H9 (cell line): ENCODE measurements around the gene GUCY2D. TPM values are rescaled to one million over a fixed set of nuclear protein-coding genes. Genes with fewer than 3 reads are reported as not detected.

ENCODE experiments used
- DNase-seq: peaks from one replicate; pipeline ENCODE4 v3.0.0-alpha.2; 2017
- H2AFZ ChIP-seq: one replicate; pipeline ENCODE4 v1.6.1; 2013; ENCODE audit warnings: mild to moderate bottlenecking, low read length, control low read depth, moderate library complexity
- H2AK5ac ChIP-seq: 2 replicates; pipeline ENCODE4 v1.6.1; 2013; ENCODE audit warnings: low read length, control low read depth, mixed read lengths; ENCODE audit not compliant: insufficient read length
- H2BK120ac ChIP-seq: one replicate; pipeline ENCODE4 v1.6.1; 2013; ENCODE audit warnings: low read depth, mild to moderate bottlenecking, low read length, control low read depth, inconsistent platforms; ENCODE audit not compliant: poor library complexity, severe bottlenecking
- H2BK12ac ChIP-seq: 2 replicates; pipeline ENCODE4 v1.6.1; 2013; ENCODE audit warnings: low read length, control low read depth, mixed read lengths, low read depth; ENCODE audit not compliant: insufficient read length
- H2BK15ac ChIP-seq: 2 replicates; pipeline ENCODE4 v1.6.1; 2013; ENCODE audit warnings: low read depth, low read length, control low read depth
- H2BK20ac ChIP-seq: one replicate; pipeline ENCODE4 v1.6.1; 2013; ENCODE audit warnings: low read depth, mild to moderate bottlenecking, low read length, control low read depth, inconsistent platforms; ENCODE audit not compliant: poor library complexity, severe bottlenecking
- H2BK5ac ChIP-seq: 2 replicates; pipeline ENCODE4 v1.6.1; 2013; ENCODE audit warnings: low read length, control low read depth, mixed read lengths; ENCODE audit not compliant: insufficient read length
- H3K14ac ChIP-seq: 2 replicates; pipeline ENCODE4 v1.6.1; 2013; ENCODE audit warnings: low read length, control low read depth; ENCODE audit not compliant: insufficient read depth
- H3K18ac ChIP-seq: 2 replicates; pipeline ENCODE4 v1.6.1; 2013; ENCODE audit warnings: low read depth, mild to moderate bottlenecking, mixed read lengths, low read length, control low read depth; ENCODE audit not compliant: insufficient read length
- H3K23ac ChIP-seq: 2 replicates; pipeline ENCODE4 v1.6.1; 2013; ENCODE audit warnings: low read length, control low read depth, mixed read lengths, low read depth; ENCODE audit not compliant: insufficient read length
- H3K23me2 ChIP-seq: 2 replicates; pipeline ENCODE4 v1.6.1; 2013; ENCODE audit warnings: low read depth, mild to moderate bottlenecking, mixed read lengths, low read length, control low read depth; ENCODE audit not compliant: insufficient read length, poor library complexity, severe bottlenecking
- H3K27ac ChIP-seq: 2 replicates; pipeline ENCODE4 v1.5.1; 2013; ENCODE audit warnings: low read length, control low read depth, mixed read lengths, low read depth; ENCODE audit not compliant: insufficient read length
- H3K27me3 ChIP-seq: 2 replicates; pipeline ENCODE4 v1.6.1; 2013; ENCODE audit warnings: low read length, control low read depth, inconsistent platforms; ENCODE audit not compliant: insufficient read depth
- H3K4ac ChIP-seq: 2 replicates; pipeline ENCODE4 v1.6.1; 2013; ENCODE audit warnings: low read depth, mild to moderate bottlenecking, control low read depth, inconsistent platforms, low read length, moderate library complexity
- H3K4me1 ChIP-seq: 2 replicates; pipeline ENCODE4 v1.6.1; 2013; ENCODE audit warnings: low read length, control low read depth, inconsistent platforms; ENCODE audit not compliant: insufficient read depth
- H3K4me2 ChIP-seq: 2 replicates; pipeline ENCODE4 v1.6.1; 2013; ENCODE audit warnings: low read length, control low read depth, mixed read lengths; ENCODE audit not compliant: insufficient read length, insufficient read depth
- H3K56ac ChIP-seq: 2 replicates; pipeline ENCODE4 v1.6.1; 2013; ENCODE audit warnings: low read depth, mild to moderate bottlenecking, mixed read lengths, low read length, control low read depth; ENCODE audit not compliant: insufficient read length
- H3K79me1 ChIP-seq: 2 replicates; pipeline ENCODE4 v1.6.1; 2013; ENCODE audit warnings: low read depth, mild to moderate bottlenecking, moderate library complexity, low read length, control low read depth, inconsistent platforms; ENCODE audit not compliant: insufficient read depth, poor library complexity, severe bottlenecking
- H3K79me2 ChIP-seq: 2 replicates; pipeline ENCODE4 v1.6.1; 2013; ENCODE audit warnings: low read length, control low read depth, inconsistent platforms; ENCODE audit not compliant: insufficient read depth
- H3K9ac ChIP-seq: 2 replicates; pipeline ENCODE4 v1.6.1; 2013; ENCODE audit warnings: low read length, control low read depth, mixed read lengths; ENCODE audit not compliant: insufficient read length; ENCODE audit errors: extremely low read depth
- H3K9me3 ChIP-seq: one replicate; pipeline ENCODE4 v1.6.1; 2013; ENCODE audit warnings: low read depth, low read length, inconsistent platforms; ENCODE audit not compliant: control insufficient read depth
- H3T11ph ChIP-seq: one replicate; pipeline ENCODE4 v1.6.1; 2013; ENCODE audit warnings: mild to moderate bottlenecking, low read length, control low read depth, inconsistent platforms
- H4K20me1 ChIP-seq: one replicate; pipeline ENCODE4 v1.6.1; 2013; ENCODE audit not compliant: control insufficient read depth, insufficient read length, insufficient read depth
- H4K5ac ChIP-seq: 2 replicates; pipeline ENCODE4 v1.6.1; 2013; ENCODE audit warnings: low read depth, mild to moderate bottlenecking, mixed read lengths, low read length, control low read depth; ENCODE audit not compliant: insufficient read length
- H4K8ac ChIP-seq: replicated peaks from 2 replicates; pipeline ENCODE4 v1.6.1; 2013; ENCODE audit warnings: low read length, control low read depth, mixed read lengths, low read depth; ENCODE audit not compliant: insufficient read length
- H4K91ac ChIP-seq: 2 replicates; pipeline ENCODE4 v1.6.1; 2013; ENCODE audit warnings: low read depth, mild to moderate bottlenecking, moderate library complexity, mixed read lengths, low read length, control low read depth; ENCODE audit not compliant: insufficient read length
- H3K27ac Mint-ChIP-seq, 3 experiments: 2 replicates in 2 of 3; 3 replicates in 1 of 3; pipeline ENCODE4 v1.8.0; 2020 to 2021; ENCODE audit warnings: mixed read lengths in 3 of 3, mild to moderate bottlenecking in 1 of 3, moderate library complexity in 1 of 3
- H3K27me3 Mint-ChIP-seq: 2 replicates; pipeline ENCODE4 v1.8.0; 2021; ENCODE audit warnings: low read depth, mild to moderate bottlenecking, moderate library complexity, mixed read lengths
- H3K36me3 Mint-ChIP-seq, 3 experiments: 2 replicates in 2 of 3; 3 replicates in 1 of 3; pipeline ENCODE4 v1.8.0; 2020 to 2021; ENCODE audit warnings: low read depth in 3 of 3, mixed read lengths in 3 of 3; ENCODE audit not compliant: insufficient read depth in 1 of 3
- H3K4me1 Mint-ChIP-seq, 2 experiments: 2 replicates each; pipeline ENCODE4 v1.8.0; 2020; ENCODE audit warnings: mixed read lengths in 2 of 2
- H3K4me3 Mint-ChIP-seq, 2 experiments: 2 replicates in 1 of 2; 3 replicates in 1 of 2; pipeline ENCODE4 v1.8.0; 2020 to 2021; ENCODE audit warnings: mild to moderate bottlenecking in 2 of 2, mixed read lengths in 2 of 2, moderate library complexity in 1 of 2
- H3K9me3 Mint-ChIP-seq, 2 experiments: 2 replicates in 1 of 2; 3 replicates in 1 of 2; pipeline ENCODE4 v1.8.0; 2020; ENCODE audit warnings: mild to moderate bottlenecking in 2 of 2, mixed read lengths in 2 of 2, moderate library complexity in 1 of 2
- CTCF ChIP-seq: fragments of 200-600 bp; sonication (generic); conservative IDR thresholded peaks from 3 replicates; pipeline ENCODE4 v1.8.0; 2021; ENCODE audit warnings: antibody characterized with exemption, mild to moderate bottlenecking
- WGBS: extraction: QIAGEN DNeasy Blood & Tissue Kit; methylation state at CpG from one replicate; pipeline ENCODE4 v1.1.7; 2013; ENCODE audit warnings: missing lambda C conversion rate, low lambda C conversion rate, mixed read lengths; ENCODE audit not compliant: insufficient read length; ENCODE audit errors: extremely low coverage; 5-methylcytosine and 5-hydroxymethylcytosine counted together
- total RNA-seq: library from RNA; stranded (reverse); gene quantifications from 2 replicates; pipeline ENCODE4 v1.2.1, GENCODE V29; 2021

The GUCY2D gene
- total RNA-seq, 1 experiment from 2014 or later: 0.15 TPM

GRCh38 chr17:8018436-8018835 lies 16.0 kb downstream of the GUCY2D start:
- TF ChIP-seq CTCF: no peak
- H3K14ac ChIP-seq: no peak overlapping the region
- no peak overlapping the region for H3K23ac ChIP-seq
- H2BK5ac ChIP-seq: no peak overlapping the region
- no peak overlapping the region for H2AK5ac ChIP-seq
- H2BK12ac ChIP-seq: no peak overlapping the region
- H3K18ac ChIP-seq: no peak overlapping the region
- H3K27ac ChIP-seq: no peak overlapping the region
- Mint-ChIP-seq H3K9me3 (no peaks in the 10 kb centered on the region; a peak in 1 of 5 replicates), H3K27me3 (peaks cover 27% of the 10 kb centered on the region), H3K36me3 (peaks cover 0 to 1% (median 0%) of the 10 kb centered on the region in 3 experiments; a peak in 2 of 7 replicates), H3K27ac (no peak overlapping the region), H3K4me1 (peaks cover 10 to 19% of the 10 kb centered on the region in 2 experiments), H3K4me3 (no peak overlapping the region)
- H4K5ac ChIP-seq: no peak overlapping the region
- no peaks in the 10 kb centered on the region for H3K9me3 ChIP-seq
- no peaks in the 10 kb centered on the region for H3K79me2 ChIP-seq
- H2AFZ ChIP-seq: no peak overlapping the region
- H3K9ac ChIP-seq: no peak overlapping the region
- no peak overlapping the region for H2BK120ac ChIP-seq
- H3K4me1 ChIP-seq: no peaks in the 10 kb centered on the region; the same call in 1 of the 2 replicates
- no peaks in the 10 kb centered on the region for H4K20me1 ChIP-seq
- no peak overlapping the region for H3K4ac ChIP-seq
- no peak overlapping the region for H3K56ac ChIP-seq
- DNase-seq: no peak
- H3T11ph ChIP-seq: no peak overlapping the region
- H3K79me1 ChIP-seq: no peaks in the 10 kb centered on the region
- H2BK15ac ChIP-seq: no peak overlapping the region
- no peak overlapping the region for H4K8ac ChIP-seq
- H3K23me2 ChIP-seq: peaks cover 11% of the 10 kb centered on the region
- no peak overlapping the region for H3K4me2 ChIP-seq
- H3K27me3 ChIP-seq: no peaks in the 10 kb centered on the region; the same call in 1 of the 2 replicates
- H2BK20ac ChIP-seq: no peak overlapping the region
- H4K91ac ChIP-seq: no peak overlapping the region
- whole genome bisulfite sequencing: no CpG with 5 or more reads among the region's 3 CpGs
